Uterus (tissue), 4 donors: Measurements from ENCODE around the gene RPS6KA2. TPM values are rescaled to one million over a fixed set of nuclear protein-coding genes. Genes with fewer than 3 reads are reported as not detected.

Experiments used
- DNase-seq, 2 donors: peaks; one replicate each; pipeline ENCODE4 v3.0.0-alpha.2; 2019 to 2020
- H3K27ac ChIP-seq, 2 donors: fragments of 200-600 bp; sonication (generic); 1 replicate in 1 of 2; 2 replicates in 1 of 2; pipeline ENCODE4 v1.5.1; 2016 to 2018
- H3K27me3 ChIP-seq, 2 donors: fragments of 200-600 bp; sonication (generic); one replicate each; pipeline ENCODE4 v1.5.1; 2018 to 2019; ENCODE audit warnings: control low read depth in 1 of 2
- H3K36me3 ChIP-seq, 2 donors: fragments of 200-600 bp; sonication (generic); one replicate each; pipeline ENCODE4 v1.5.1; 2019; ENCODE audit warnings: control low read depth in 1 of 2
- H3K4me1 ChIP-seq, 2 donors: fragments of 200-600 bp; sonication (generic); one replicate each; pipeline ENCODE4 v1.5.1; 2018 to 2019; ENCODE audit warnings: control low read depth in 1 of 2
- H3K4me3 ChIP-seq, 2 donors: fragments of 200-600 bp; sonication (generic); 1 replicate in 1 of 2; 2 replicates in 1 of 2; pipeline ENCODE4 v1.5.1; 2018 to 2019; ENCODE audit warnings: mild to moderate bottlenecking in 1 of 2
- H3K9me3 ChIP-seq, 2 donors: fragments of 200-600 bp; sonication (generic); one replicate each; pipeline ENCODE4 v1.5.1; 2019; ENCODE audit warnings: control low read depth in 1 of 2
- POLR2A ChIP-seq, 2 donors: fragments of 450-650 bp; IDR thresholded peaks; one replicate each; pipeline ENCODE4 v1.6.1; 2016; ENCODE audit warnings: antibody characterized with exemption in 2 of 2, mild to moderate bottlenecking in 1 of 2, moderate library complexity in 1 of 2
- intact Hi-C: fragments of 100-400 bp; cut with DNase I; formaldehyde crosslinking; loops from one replicate; pipeline ENCODE4 v1.15.1; 2023; ENCODE audit warnings: low total_unique reads
- total RNA-seq, 4 donors: library from RNA; depleted of rRNA in 3 of 4; stranded (reverse); fragments of >200 nt in 3 of 4; gene quantifications; one replicate each; pipeline versions ENCODE4 v1.1.0 to v1.2.4, GENCODE V29; 2014 to 2023
- TF ChIP-seq, protein P1 (sequence below), 4 experiments: fragments of 200-600 bp in 2 of 4; fragments of 450-650 bp in 2 of 4; sonication (generic) in 2 of 4; IDR thresholded peaks; one replicate each; pipeline ENCODE4 v1.5.1; 2016 to 2019; ENCODE audit warnings: antibody characterized with exemption in 4 of 4, mild to moderate bottlenecking in 2 of 4, moderate library complexity in 1 of 4
- donor health status: DM: yes; HTN: yes; CAD: no.

Gene RPS6KA2
- total RNA-seq, 4 donors from 2014 or later, result 34.0 to 78.4 (median 55.8) TPM

DNA sequence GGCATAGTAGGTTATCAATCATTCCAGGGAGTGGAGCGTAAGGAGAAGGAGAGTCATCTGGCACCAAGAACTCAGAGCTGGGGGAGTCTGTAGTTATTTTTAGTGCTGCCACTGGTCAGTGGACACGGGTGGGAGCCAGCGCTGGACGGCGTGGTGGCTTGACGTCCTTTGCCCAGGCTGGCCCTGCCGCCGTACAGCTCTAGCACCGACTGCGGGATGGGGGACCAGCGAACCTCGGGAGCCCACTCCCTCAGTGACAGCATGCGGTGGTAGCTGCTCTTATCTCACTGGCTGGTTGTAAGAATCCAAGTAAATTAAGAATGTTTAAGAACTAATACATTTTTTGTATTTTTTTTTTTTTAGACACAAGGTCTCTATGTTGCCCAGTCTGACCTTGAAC lies 32.5 kb upstream of the RPS6KA2 start:
- no peaks in the 10 kb centered on the region for H3K9me3 ChIP-seq
- intact Hi-C loops, result no loop called here
- no peak for TF ChIP-seq POLR2A (IDR thresholded peaks at IDR 0.05)
- TF ChIP-seq, protein P1, sequence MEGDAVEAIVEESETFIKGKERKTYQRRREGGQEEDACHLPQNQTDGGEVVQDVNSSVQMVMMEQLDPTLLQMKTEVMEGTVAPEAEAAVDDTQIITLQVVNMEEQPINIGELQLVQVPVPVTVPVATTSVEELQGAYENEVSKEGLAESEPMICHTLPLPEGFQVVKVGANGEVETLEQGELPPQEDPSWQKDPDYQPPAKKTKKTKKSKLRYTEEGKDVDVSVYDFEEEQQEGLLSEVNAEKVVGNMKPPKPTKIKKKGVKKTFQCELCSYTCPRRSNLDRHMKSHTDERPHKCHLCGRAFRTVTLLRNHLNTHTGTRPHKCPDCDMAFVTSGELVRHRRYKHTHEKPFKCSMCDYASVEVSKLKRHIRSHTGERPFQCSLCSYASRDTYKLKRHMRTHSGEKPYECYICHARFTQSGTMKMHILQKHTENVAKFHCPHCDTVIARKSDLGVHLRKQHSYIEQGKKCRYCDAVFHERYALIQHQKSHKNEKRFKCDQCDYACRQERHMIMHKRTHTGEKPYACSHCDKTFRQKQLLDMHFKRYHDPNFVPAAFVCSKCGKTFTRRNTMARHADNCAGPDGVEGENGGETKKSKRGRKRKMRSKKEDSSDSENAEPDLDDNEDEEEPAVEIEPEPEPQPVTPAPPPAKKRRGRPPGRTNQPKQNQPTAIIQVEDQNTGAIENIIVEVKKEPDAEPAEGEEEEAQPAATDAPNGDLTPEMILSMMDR (IDR thresholded peaks at IDR 0.05), result no peak
- H3K4me3 ChIP-seq, result no peak overlapping the region
- H3K27me3 ChIP-seq, result no peaks in the 10 kb centered on the region
- no peak for DNase-seq
- H3K27ac ChIP-seq, result no peak overlapping the region
- H3K4me1 ChIP-seq, result no peaks in the 10 kb centered on the region
- H3K36me3 ChIP-seq, result no peaks in the 10 kb centered on the region

DNA sequence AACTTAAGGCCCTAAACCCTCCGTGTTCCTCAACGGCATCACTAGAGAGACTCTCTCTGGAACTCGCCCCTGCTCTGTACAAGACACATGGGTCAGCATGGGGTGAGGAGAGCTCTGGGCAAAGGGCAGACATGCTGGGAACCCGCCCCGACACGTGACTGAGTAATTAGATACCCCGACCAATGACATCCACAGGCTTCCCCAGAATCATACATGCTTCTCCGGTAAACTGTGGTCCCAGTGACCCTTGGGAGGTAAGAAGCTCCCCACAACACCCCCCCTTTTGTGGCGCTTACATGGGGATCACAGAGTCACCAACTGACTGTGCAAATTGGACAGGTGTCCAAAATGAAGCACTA lies 31.7 kb upstream of the RPS6KA2 start:
- TF ChIP-seq, protein P1 (IDR thresholded peaks at IDR 0.05), result no peak
- TF ChIP-seq POLR2A (IDR thresholded peaks at IDR 0.05), result no peak
- H3K4me3 ChIP-seq, result no peak overlapping the region
- H3K4me1 ChIP-seq, result no peaks in the 10 kb centered on the region
- no peaks in the 10 kb centered on the region for H3K36me3 ChIP-seq
- DNase-seq, result no peak
- intact Hi-C loops, result no loop called here
- H3K27me3 ChIP-seq, result no peaks in the 10 kb centered on the region
- H3K27ac ChIP-seq, result no peak overlapping the region
- no peaks in the 10 kb centered on the region for H3K9me3 ChIP-seq

DNA sequence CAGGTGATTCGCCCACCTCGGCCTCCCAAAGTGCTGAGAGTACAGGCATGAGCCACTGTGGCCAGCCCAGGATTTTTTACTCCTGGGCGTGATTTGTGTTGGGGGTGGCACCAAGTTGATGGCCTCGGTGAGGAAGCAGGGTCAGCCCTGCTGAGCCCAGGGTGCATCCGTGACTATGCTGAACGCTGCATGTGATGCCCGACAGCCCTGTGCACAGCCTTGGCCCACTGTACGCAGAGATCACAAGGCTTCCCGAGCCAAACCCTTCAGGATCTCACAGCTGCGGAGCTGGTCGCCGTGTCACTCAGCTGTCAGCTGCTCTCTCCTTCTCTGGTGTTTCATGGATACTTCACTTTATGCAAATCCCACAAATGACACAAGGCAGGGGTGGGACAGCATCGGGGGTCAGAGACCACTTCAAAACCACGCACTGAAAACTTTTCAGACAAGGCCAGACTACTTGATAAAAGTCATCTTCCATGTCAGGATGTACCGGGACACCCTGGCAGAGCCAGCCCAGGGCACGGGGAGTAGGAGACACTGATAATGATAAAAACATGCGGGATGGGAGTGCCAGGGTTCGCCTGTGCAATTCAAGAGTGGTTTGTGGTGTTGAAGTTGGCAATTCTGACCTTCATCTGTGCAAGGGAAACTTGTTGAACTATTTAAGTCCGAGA lies 31.2 kb upstream of the RPS6KA2 start:
- H3K9me3 ChIP-seq, result no peaks in the 10 kb centered on the region
- H3K4me3 ChIP-seq, result no peak overlapping the region
- intact Hi-C loops, result no loop called here
- no peaks in the 10 kb centered on the region for H3K4me1 ChIP-seq
- H3K36me3 ChIP-seq, result no peaks in the 10 kb centered on the region
- no peak for DNase-seq
- no peak for TF ChIP-seq POLR2A (IDR thresholded peaks at IDR 0.05)
- TF ChIP-seq, protein P1 (IDR thresholded peaks at IDR 0.05), result no peak
- no peaks in the 10 kb centered on the region for H3K27me3 ChIP-seq
- H3K27ac ChIP-seq, result no peak overlapping the region

DNA sequence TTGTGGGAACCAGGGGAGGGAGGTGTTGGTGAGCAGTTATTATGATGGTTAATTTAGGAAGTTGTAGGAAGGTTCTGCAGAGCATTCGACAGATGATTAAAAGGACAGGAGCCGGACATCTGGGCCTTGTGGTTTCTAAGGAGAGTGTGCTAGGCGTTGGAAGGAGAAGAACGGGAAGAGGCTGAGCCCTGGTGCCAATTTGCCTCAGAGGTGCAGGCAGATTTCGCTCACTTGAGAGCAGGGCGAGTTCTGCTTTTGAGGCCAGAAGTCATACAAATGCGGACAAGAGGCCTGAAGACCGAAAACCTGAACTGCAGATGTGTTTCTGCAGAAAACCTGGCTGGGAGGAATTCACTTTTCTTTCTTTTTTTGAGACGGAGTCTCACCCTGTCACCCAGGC lies 30.5 kb upstream of the RPS6KA2 start:
- Histone ChIP-seq H3K4me1 (no peaks in the 10 kb centered on the region), H3K9me3 (no peaks in the 10 kb centered on the region), H3K27me3 (no peaks in the 10 kb centered on the region), H3K27ac (no peak overlapping the region), H3K36me3 (no peaks in the 10 kb centered on the region), H3K4me3 (peak overlapping the region in 1 of 2 donors; percentile 9)
- TF ChIP-seq, protein P1 (IDR thresholded peaks at IDR 0.05), result no peak
- no peak for TF ChIP-seq POLR2A (IDR thresholded peaks at IDR 0.05)
- intact Hi-C loops, result no loop called here
- no peak for DNase-seq

DNA sequence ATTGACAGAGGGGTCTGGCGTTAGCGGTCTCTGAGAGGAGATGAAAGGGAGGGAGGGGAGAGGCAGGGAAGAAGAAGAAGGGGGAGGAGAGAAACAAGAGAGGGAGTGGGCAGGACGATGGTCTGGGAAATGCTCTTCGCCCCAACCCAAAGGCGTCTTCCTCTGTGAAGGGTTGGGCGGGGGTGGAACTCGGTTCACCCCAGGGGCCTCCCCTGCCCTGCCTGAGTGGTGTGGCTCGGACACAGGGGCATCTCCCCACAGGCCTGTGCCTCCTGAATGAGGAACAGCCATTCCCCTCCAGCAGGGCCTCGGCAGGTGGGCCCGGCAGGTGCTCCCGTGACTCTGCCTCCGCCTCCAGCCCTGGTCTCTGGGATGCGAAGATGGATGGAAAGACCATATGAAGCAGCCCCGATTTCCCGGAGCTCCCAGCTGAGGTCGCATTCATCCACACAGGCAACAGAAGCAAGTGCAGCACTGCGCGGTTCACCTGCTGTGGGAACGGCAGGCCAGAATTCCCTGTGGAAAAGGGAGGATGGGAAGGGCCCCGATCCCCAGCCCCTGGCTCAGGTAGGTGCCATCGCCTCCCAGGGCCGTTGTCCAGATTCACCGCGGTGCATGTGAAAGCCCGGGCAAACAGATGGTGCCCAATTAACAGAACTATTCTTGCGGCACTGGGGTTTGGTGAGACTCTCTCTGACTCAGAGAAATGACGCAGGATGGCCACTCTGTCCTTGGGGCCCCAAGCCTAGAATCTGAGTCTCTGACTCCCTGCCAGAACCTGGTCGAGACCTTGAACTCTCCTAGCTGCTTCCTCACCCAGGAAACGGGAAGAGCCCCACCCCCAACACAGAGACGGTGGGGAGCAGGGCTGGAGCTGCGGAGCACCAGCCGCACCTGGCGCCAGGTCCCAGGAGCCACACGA lies 29.4 kb upstream of the RPS6KA2 start:
- intact Hi-C loops, result no loop called here
- TF ChIP-seq, protein P1 (IDR thresholded peaks at IDR 0.05), result no peak
- TF ChIP-seq POLR2A (IDR thresholded peaks at IDR 0.05), result no peak
- peak overlapping the region in 1 of 2 donors; percentile 9 for H3K4me3 ChIP-seq
- no peak for DNase-seq
- no peaks in the 10 kb centered on the region for H3K27me3 ChIP-seq
- H3K36me3 ChIP-seq, result no peaks in the 10 kb centered on the region
- H3K4me1 ChIP-seq, result no peaks in the 10 kb centered on the region
- H3K9me3 ChIP-seq, result no peaks in the 10 kb centered on the region
- H3K27ac ChIP-seq, result no peak overlapping the region
